Peyer's patch (tissue), 4 donors: ENCODE results near the gene UBXN11.

Experiments used
- POLR2A ChIP-seq, 2 donors: fragments of 450-650 bp; IDR thresholded peaks; one replicate each; pipeline ENCODE4 v1.5.1; 2017; ENCODE audit warnings: antibody characterized with exemption in 2 of 2, mild to moderate bottlenecking in 2 of 2, moderate library complexity in 2 of 2
- TF ChIP-seq, protein P1 (sequence below), 6 experiments: fragments of 450-650 bp in 4 of 6; fragments of 200-600 bp in 2 of 6; sonication (generic) in 1 of 6; IDR thresholded peaks; one replicate each; pipeline ENCODE4 v1.5.1; 2017 to 2019; ENCODE audit warnings: antibody characterized with exemption in 6 of 6, mild to moderate bottlenecking in 3 of 6, moderate library complexity in 1 of 6

DNA sequence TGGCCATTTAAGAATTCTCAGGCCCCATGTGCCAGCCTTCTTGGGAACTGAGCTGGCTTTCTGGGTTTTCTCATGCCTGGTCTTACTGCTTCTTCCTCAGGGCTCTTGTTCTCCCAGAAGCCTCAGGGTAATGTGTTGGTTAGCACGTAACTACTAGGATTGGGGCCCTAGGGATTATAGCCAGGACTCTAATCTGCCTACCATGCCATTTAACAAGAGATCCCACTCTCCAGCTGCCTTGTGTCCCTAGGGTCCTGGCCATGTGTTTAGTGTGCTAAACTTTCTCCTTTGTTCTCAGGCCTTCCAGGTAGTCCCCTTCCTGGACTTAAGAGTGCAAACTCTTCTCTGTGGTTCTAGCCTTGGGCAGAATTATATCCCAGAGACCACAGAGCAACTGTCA is 28.7 kb downstream of the UBXN11 start:
- TF ChIP-seq, protein P1, sequence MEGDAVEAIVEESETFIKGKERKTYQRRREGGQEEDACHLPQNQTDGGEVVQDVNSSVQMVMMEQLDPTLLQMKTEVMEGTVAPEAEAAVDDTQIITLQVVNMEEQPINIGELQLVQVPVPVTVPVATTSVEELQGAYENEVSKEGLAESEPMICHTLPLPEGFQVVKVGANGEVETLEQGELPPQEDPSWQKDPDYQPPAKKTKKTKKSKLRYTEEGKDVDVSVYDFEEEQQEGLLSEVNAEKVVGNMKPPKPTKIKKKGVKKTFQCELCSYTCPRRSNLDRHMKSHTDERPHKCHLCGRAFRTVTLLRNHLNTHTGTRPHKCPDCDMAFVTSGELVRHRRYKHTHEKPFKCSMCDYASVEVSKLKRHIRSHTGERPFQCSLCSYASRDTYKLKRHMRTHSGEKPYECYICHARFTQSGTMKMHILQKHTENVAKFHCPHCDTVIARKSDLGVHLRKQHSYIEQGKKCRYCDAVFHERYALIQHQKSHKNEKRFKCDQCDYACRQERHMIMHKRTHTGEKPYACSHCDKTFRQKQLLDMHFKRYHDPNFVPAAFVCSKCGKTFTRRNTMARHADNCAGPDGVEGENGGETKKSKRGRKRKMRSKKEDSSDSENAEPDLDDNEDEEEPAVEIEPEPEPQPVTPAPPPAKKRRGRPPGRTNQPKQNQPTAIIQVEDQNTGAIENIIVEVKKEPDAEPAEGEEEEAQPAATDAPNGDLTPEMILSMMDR (IDR thresholded peaks at IDR 0.05) = no peak
- TF ChIP-seq POLR2A (IDR thresholded peaks at IDR 0.05) = no peak
